EH (cell line): ENCODE data around the gene ROBO2.

ENCODE experiments used
- DNase-seq: peaks from one replicate; pipeline ENCODE4 v3.0.0-alpha.2; 2015; ENCODE audit warnings: low read depth

ROBO2 gene

DNA sequence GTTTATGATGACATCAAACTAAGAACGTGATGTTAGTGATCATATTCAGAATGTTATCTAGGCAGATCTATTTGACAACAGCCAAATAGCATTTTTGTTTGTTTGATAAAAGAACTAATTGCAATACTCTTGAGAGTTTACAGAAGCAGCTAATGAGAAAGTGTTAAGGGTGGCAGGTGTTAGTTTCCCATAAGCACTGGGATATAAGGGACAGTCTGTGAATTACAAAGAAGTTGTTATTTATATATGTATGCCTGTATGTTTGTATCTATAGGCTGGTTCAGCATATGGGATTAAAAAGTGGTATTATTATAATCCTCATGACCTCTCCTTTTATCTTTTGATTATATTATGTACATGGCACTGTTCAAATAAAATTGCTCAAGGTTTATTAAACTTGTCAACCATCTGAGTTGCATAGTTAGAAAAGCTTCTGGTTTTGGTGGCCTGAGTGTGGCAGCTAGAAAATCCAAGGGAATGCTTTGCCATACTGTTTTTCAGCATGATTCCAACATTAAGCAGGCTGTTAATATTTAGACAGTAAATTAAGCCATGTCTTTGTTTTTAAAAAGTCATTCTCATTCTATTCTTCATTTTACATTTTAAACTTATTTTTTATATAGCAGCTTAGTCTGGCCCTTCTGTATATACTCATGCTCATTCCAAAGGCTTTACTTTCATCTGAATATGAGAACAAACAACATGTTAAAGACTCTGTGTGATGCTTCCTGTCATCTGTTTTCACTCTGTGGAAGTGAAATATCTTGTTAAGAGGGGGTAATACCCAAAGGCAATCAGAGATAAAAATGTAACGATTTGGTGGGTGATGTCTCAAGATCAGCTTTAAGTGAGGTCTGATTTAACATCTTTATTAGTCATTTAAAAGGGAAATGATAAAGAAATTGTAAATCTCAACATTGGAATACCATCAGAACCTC, 13.1 kb downstream of the ROBO2 start:
- no peak for DNase-seq

- DNase-seq = no peak
Observed at GRCh38 chr3:77053795-77054194, 13.9 kb downstream of the ROBO2 start.

DNA sequence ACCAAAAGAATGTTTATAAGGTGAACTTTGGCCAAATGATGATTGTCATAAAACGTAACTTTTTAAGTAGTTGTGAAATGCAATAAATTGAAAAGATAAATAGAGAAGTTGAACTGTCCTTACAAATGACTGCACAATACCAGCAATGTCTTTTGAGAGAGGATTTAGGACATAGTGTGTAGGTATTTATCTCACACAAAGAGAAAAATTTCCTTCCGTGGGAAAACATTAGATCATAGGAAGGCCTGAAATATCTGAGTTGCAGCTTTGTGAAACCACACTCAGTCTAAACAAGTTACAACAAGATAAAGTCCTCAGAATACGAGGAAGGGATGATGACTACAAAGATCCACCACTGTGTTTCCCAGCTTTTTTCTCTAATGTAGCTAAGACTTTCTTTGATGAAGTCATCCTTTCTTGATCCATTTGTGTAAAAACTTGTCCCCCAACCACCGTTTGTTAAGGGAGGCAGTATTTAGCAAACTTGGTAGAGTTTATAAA, 16.0 kb downstream of the ROBO2 start:
- no peak for DNase-seq

DNA sequence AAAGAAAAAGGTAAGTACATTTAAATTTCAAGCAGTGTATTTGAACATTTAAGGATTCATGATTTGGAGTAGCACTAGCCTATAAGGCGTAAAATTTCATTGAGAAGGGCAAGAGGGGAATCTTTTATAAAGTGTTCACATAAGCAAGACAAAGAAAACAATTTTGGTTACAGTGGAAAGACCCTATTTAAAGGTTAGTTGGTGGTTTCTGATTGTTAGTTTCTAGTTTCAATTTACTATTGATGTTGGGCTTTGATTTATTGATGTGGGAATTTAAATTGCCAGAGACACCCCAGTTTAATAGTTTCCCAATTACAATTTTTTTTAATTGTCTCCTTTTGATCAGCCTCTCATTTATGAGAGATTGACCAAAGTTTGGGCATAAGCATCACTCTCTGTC, 19.5 kb downstream of the ROBO2 start:
- DNase-seq = no peak

DNA sequence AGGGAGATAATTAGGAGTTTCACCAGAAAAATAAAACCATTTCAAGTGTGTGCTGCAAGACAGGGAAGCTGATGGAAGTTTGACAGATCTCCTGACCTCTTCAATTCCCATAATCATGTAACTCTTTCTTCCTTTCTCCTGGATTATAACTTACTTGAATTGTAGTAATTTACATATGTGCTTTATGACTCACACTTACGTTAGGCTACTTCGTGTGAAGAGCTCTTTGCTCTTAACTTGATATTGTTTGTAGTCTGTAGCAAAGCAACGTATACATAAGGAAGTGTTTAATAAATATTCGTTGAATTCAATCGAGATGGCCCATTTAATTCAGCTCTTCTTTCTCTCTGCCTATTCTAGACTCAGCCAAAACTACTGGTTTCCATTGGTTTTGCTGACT, 23.5 kb downstream of the ROBO2 start:
- DNase-seq = no peak

GRCh38 chr3:77065750-77066149, 25.9 kb downstream of the ROBO2 start:
- DNase-seq = no peak

DNA sequence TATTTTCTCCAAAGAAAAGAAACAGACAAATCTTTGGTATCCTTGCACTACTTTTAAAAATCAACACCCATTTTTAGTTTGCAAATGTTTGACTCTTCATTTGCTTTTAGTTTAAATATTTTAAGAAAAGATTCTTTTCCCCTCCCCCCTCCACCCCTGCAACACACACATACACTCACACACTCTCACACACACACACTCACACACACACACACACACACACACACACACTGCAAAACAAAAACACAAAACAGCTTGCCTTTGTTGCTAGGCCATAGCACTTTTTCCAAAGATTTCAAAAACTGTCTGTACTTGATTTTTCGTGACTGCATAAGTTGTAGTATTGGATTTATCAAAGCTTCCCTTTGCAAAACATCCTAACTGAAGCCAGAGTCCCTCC, 26.9 kb downstream of the ROBO2 start:
- no peak for DNase-seq

- DNase-seq = no peak
Observed at GRCh38 chr3:77068808-77069207, 28.9 kb downstream of the ROBO2 start.

- DNase-seq = no peak
Observed at GRCh38 chr3:77071364-77071763, 31.5 kb downstream of the ROBO2 start.

- no peak for DNase-seq
Observed at GRCh38 chr3:77071809-77072208, 31.9 kb downstream of the ROBO2 start.

GRCh38 chr3:77072232-77072631, 32.3 kb downstream of the ROBO2 start:
- DNase-seq = no peak

GRCh38 chr3:77078279-77078678, 38.4 kb downstream of the ROBO2 start:
- no peak for DNase-seq

DNA sequence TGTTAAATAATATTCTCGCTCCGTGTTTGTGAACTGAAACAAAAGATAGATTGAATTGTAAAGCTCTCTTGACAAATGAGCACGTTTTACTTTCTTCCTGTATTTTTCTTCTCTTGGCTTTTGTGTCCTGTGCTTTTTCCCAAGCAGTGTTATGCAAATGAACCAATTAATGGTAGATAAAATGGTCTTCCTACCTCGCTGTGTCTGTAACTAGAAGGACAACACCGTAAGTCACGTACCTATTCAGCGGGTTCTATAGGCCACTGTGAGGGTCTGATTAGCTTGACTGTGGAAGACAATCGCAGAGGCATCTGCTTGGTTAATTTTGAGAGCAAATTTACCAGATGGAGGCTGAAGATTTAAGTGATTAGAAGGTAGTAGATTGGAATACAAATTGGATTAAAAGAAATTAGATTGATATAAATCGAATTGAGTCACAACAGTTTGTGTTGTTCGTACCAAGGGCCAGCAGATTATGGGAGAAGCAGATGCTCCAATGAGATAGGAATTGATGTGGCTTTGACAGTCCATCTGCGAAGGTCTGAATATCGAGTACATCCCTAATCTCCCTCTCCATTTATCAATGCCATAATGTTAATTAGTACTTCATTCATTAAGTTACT, 40.2 kb downstream of the ROBO2 start:
- no peak for DNase-seq

GRCh38 chr3:77081240-77081661, 41.4 kb downstream of the ROBO2 start:
- no peak for DNase-seq

- no peak for DNase-seq
Observed at GRCh38 chr3:77084511-77084910, 44.6 kb downstream of the ROBO2 start.

- no peak for DNase-seq
Observed at GRCh38 chr3:77086408-77086807, 46.5 kb downstream of the ROBO2 start.

DNA sequence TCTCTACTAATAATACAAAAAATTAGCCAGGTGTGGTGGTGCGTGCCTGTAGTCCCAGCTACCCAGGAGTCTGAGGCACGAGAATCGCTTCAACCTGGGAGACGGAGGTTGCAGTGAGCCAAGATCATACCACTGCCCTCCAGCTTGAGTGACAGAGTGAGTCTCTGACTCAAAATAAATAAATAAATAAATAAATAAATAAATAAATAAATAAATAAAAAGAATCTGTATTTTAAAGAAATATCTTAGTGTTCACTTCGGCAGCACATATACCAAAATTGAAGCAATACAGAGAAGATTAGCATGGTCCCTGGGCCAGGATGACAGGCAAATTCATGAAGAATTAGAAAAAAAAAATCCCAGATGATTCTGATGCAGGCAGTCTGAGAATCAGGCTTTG, 51.9 kb downstream of the ROBO2 start:
- DNase-seq = no peak

- no peak for DNase-seq
Observed at GRCh38 chr3:77093101-77093500, 53.2 kb downstream of the ROBO2 start.

GRCh38 chr3:77096145-77096544, 56.2 kb downstream of the ROBO2 start:
- DNase-seq = no peak

- no peak for DNase-seq
Observed at GRCh38 chr3:77096966-77097890, 57.3 kb downstream of the ROBO2 start.

DNA sequence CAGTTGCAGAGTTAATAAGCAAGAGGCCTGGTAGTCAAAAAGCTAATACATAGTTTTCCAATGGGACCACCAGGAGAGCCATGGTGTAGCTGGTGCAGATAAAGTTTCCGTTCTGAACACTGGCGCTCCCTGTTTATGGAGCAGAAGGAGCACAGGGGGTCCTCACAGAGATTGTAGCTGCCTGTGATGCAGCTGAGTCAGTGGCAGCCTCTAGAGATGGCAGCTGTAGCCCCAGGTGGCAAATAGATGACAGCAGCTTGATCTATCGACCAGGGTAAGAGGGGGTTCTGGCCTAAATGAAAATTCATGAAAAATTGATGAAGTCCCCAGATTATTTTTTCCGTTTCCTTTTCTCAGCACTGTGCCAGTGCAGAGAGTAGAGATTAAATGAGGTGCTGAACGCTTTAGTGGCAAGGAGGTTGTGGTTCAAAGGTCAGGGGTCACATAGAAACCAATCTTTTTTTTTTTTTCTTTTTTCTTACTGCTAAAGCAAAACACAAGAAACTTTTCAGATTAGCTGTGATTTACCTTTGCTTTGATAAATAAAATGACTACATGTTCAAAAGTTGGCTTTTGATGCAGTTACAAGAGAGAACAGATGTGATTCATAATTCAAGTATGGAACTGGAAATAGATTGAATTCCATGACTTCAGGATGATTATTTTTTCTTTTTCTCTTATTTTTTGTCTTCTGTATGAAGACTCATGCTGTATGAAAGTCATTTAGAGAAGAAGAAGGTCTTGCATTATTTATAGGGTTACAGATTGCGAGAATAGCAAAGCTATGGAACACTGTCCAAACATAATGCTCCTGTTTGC, 63.3 kb downstream of the ROBO2 start:
- no peak for DNase-seq
